Inferior parietal cortex (tissue), 1 donor: Measurements from ENCODE around the gene NSMCE1.

Experiments
- DNase-seq: peaks from one replicate; pipeline ENCODE4 v3.0.0-alpha.2; 2016; ENCODE audit errors: extremely low spot score

Gene NSMCE1

GRCh38 chr16:27243725-27244362, 24.7 kb downstream of the NSMCE1 start:
- no peak for DNase-seq

GRCh38 chr16:27242868-27243590, 25.5 kb downstream of the NSMCE1 start:
- DNase-seq: peak; percentile 27

- no peak for DNase-seq
These were observed 26.2 kb downstream of the NSMCE1 start for GRCh38 chr16:27242398-27242797.

- no peak for DNase-seq
These were observed 26.9 kb downstream of the NSMCE1 start for GRCh38 chr16:27241658-27242057.

GRCh38 chr16:27240948-27241531, 27.5 kb downstream of the NSMCE1 start:
- no peak for DNase-seq

GRCh38 chr16:27239906-27240655, 28.5 kb downstream of the NSMCE1 start:
- no peak for DNase-seq

GRCh38 chr16:27239026-27239425, 29.5 kb downstream of the NSMCE1 start:
- DNase-seq: no peak

GRCh38 chr16:27238591-27238990, 30.0 kb downstream of the NSMCE1 start:
- no peak for DNase-seq

- DNase-seq: no peak
These were observed 30.5 kb downstream of the NSMCE1 start for GRCh38 chr16:27238016-27238587.

GRCh38 chr16:27237219-27238015, 31.2 kb downstream of the NSMCE1 start:
- DNase-seq: no peak

GRCh38 chr16:27236635-27237218, 31.8 kb downstream of the NSMCE1 start:
- no peak for DNase-seq

GRCh38 chr16:27235938-27236245, 32.7 kb downstream of the NSMCE1 start:
- no peak for DNase-seq

GRCh38 chr16:27235055-27235937, 33.3 kb downstream of the NSMCE1 start:
- peak; percentile 80 for DNase-seq

GRCh38 chr16:27234603-27235002, 34.0 kb downstream of the NSMCE1 start:
- no peak for DNase-seq

GRCh38 chr16:27234171-27234570, 34.4 kb downstream of the NSMCE1 start:
- DNase-seq: no peak

GRCh38 chr16:27233731-27234130, 34.8 kb downstream of the NSMCE1 start:
- no peak for DNase-seq

GRCh38 chr16:27232901-27233625, 35.5 kb downstream of the NSMCE1 start:
- DNase-seq: no peak

- no peak for DNase-seq
These were observed 36.3 kb downstream of the NSMCE1 start for GRCh38 chr16:27232061-27232900.
